ENCODE data around the gene PACRG.

DNA sequence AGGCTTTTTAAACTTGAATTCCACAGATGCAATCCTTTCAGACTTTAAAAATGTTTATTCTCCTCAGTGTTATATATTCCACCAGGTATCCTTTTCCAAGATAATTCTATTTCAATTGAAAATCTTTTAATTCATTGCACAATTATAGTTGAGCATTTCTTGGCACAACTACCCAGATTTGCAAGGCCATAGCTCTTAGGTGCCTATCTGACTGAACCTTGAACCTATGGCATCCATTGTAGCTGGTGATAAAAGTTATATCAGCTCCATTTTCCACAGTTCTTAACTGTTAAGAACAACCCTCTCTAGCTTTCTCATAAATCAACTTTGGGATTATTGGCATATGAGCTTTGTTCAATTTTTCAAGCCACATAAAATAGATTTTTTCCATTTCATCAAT lies 42.4 kb downstream of the PACRG start:
- TF ChIP-seq RELA (IDR thresholded peaks at IDR 0.05; ENCODE audit: borderline replicate concordance, partially characterized antibody) (no peak), MYC (IDR thresholded peaks at IDR 0.05; ENCODE audit: insufficient read depth, insufficient read length, insufficient replicate concordance, low read length, severe bottlenecking) (no peak), GABPA (IDR thresholded peaks at IDR 0.05; ENCODE audit: low read depth) (no peak), EZH2 (IDR thresholded peaks at IDR 0.05; ENCODE audit: borderline replicate concordance, control insufficient read depth, low read depth, low read length) (no peak), YBX1 (IDR thresholded peaks at IDR 0.05) (no peak), CREM (IDR thresholded peaks at IDR 0.05; ENCODE audit: low read depth) (no peak), SUPT20H (IDR thresholded peaks at IDR 0.05; ENCODE audit: borderline replicate concordance, control insufficient read depth, low read depth, low read length) (no peak)
- TF ChIP-seq, protein P1, sequence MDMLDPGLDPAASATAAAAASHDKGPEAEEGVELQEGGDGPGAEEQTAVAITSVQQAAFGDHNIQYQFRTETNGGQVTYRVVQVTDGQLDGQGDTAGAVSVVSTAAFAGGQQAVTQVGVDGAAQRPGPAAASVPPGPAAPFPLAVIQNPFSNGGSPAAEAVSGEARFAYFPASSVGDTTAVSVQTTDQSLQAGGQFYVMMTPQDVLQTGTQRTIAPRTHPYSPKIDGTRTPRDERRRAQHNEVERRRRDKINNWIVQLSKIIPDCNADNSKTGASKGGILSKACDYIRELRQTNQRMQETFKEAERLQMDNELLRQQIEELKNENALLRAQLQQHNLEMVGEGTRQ (IDR thresholded peaks at IDR 0.05; ENCODE audit: borderline replicate concordance, low read depth, low read length): no peak
- TF ChIP-seq, protein P2, sequence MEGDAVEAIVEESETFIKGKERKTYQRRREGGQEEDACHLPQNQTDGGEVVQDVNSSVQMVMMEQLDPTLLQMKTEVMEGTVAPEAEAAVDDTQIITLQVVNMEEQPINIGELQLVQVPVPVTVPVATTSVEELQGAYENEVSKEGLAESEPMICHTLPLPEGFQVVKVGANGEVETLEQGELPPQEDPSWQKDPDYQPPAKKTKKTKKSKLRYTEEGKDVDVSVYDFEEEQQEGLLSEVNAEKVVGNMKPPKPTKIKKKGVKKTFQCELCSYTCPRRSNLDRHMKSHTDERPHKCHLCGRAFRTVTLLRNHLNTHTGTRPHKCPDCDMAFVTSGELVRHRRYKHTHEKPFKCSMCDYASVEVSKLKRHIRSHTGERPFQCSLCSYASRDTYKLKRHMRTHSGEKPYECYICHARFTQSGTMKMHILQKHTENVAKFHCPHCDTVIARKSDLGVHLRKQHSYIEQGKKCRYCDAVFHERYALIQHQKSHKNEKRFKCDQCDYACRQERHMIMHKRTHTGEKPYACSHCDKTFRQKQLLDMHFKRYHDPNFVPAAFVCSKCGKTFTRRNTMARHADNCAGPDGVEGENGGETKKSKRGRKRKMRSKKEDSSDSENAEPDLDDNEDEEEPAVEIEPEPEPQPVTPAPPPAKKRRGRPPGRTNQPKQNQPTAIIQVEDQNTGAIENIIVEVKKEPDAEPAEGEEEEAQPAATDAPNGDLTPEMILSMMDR (IDR thresholded peaks at IDR 0.05 in 2 of 3, conservative IDR thresholded peaks at IDR 0.05 in 1 of 3; ENCODE audit: control insufficient read depth in 2 of 3, extremely low read depth in 1 of 3, insufficient read depth in 1 of 3, low read depth in 3 of 3, low read length in 3 of 3): no peak
- TF ChIP-seq, protein P3, sequence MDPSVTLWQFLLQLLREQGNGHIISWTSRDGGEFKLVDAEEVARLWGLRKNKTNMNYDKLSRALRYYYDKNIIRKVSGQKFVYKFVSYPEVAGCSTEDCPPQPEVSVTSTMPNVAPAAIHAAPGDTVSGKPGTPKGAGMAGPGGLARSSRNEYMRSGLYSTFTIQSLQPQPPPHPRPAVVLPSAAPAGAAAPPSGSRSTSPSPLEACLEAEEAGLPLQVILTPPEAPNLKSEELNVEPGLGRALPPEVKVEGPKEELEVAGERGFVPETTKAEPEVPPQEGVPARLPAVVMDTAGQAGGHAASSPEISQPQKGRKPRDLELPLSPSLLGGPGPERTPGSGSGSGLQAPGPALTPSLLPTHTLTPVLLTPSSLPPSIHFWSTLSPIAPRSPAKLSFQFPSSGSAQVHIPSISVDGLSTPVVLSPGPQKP (IDR thresholded peaks at IDR 0.05; ENCODE audit: low read depth, low read length): no peak
- TF ChIP-seq, protein P4, sequence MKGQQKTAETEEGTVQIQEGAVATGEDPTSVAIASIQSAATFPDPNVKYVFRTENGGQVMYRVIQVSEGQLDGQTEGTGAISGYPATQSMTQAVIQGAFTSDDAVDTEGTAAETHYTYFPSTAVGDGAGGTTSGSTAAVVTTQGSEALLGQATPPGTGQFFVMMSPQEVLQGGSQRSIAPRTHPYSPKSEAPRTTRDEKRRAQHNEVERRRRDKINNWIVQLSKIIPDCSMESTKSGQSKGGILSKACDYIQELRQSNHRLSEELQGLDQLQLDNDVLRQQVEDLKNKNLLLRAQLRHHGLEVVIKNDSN (IDR thresholded peaks at IDR 0.05; ENCODE audit: borderline replicate concordance, extremely low read length, insufficient read depth, low read depth, low read length): no peak
